HG03108 (cell line): ENCODE data around the gene HACD1.
A peak's percentile ranks its signal among the peaks of the same experiment; 100 is the strongest.
"Not testable (repeated sequence)": the region's sequence is repeated elsewhere in the genome, so short reads cannot be mapped to it uniquely, and the experiment has no call there.

Source experiments
- ATAC-seq: cut with Tn5 transposase; IDR thresholded peaks from one replicate; pipeline ENCODE4 v1.9.1; 2021; ENCODE audit warnings: moderate library complexity; ENCODE audit not compliant: unreplicated experiment

The HACD1 gene

GRCh38 chr10:17643755-17644484, 26.7 kb upstream of the HACD1 start, which contains the start of gene STAM:
Gene STAM (plus strand): TSS chr10:17644151. CDS start chr10:17644340, 189 bp downstream.
- ATAC-seq, result peak; percentile 85

- peak; percentile 4 for ATAC-seq
These were observed 26.2 kb upstream of the HACD1 start for GRCh38 chr10:17643339-17643754.

- ATAC-seq, result no peak
These were observed 23.2 kb upstream of the HACD1 start for GRCh38 chr10:17640331-17640816.

- ATAC-seq, result no peak
These were observed 20.7 kb upstream of the HACD1 start for GRCh38 chr10:17637869-17638268.

GRCh38 chr10:17633353-17633752, 16.2 kb upstream of the HACD1 start:
- ATAC-seq, result no peak

- not testable (repeated sequence) for ATAC-seq
These were observed 15.4 kb upstream of the HACD1 start for GRCh38 chr10:17632590-17632989.

- no peak for ATAC-seq
These were observed 9.5 kb upstream of the HACD1 start for GRCh38 chr10:17626656-17627055.

GRCh38 chr10:17624996-17625395, 7.8 kb upstream of the HACD1 start:
- no peak for ATAC-seq

- no peak for ATAC-seq
These were observed 4.9 kb upstream of the HACD1 start for GRCh38 chr10:17622061-17622460.

GRCh38 chr10:17616403-17617030, 657 bp downstream of the HACD1 start:
- peak; percentile 44 for ATAC-seq

- no peak for ATAC-seq
These were observed 7.6 kb downstream of the HACD1 start for GRCh38 chr10:17609523-17610079.

- ATAC-seq, result no peak
These were observed 9.4 kb downstream of the HACD1 start for GRCh38 chr10:17607603-17608332.

GRCh38 chr10:17607060-17607459, 10.1 kb downstream of the HACD1 start:
- ATAC-seq, result no peak

- no peak for ATAC-seq
These were observed 10.6 kb downstream of the HACD1 start for GRCh38 chr10:17606547-17607040.

- ATAC-seq, result no peak
These were observed 11.2 kb downstream of the HACD1 start for GRCh38 chr10:17605936-17606335.

- no peak for ATAC-seq
These were observed 18.1 kb downstream of the HACD1 start for GRCh38 chr10:17599089-17599488.

GRCh38 chr10:17597386-17597785, 19.8 kb downstream of the HACD1 start:
- ATAC-seq, result no peak

- ATAC-seq, result no peak
These were observed 26.1 kb downstream of the HACD1 start for GRCh38 chr10:17590969-17591645.

GRCh38 chr10:17589316-17589715, 27.9 kb downstream of the HACD1 start:
- ATAC-seq, result not testable (repeated sequence)

GRCh38 chr10:17588420-17588819, 28.8 kb downstream of the HACD1 start:
- no peak for ATAC-seq

GRCh38 chr10:17587321-17587720, 29.9 kb downstream of the HACD1 start:
- not testable (repeated sequence) for ATAC-seq
